NCI-H748 (cell line): ENCODE measurements around the gene GNG11.

ENCODE experiments used
- DNase-seq: peaks from one replicate; lab custom pipeline; 2025; ENCODE audit not compliant: unreplicated experiment; lab: John Stamatoyannopoulos, UW

Gene GNG11

GRCh38 chr7:93945756-93946535, 24.4 kb downstream of the GNG11 start:
- no peak for DNase-seq

DNA sequence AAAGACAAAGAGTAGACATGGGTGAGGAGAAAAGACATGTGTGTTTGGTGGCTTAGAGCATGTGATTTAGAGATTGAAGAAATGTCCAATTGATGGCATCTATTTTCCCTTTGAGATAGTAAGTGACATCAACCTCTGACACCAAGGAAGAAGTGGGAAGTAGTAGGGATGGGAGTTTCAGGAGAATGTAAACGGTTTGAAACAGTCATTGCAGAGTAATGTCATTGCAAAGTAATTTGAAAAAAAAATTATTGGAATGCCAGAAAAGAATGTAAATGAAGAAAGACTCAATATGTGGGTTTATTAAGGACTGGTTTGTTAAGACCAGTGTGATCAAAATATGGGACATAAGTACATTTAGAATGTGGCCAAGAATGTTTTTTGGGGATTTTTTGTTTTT, 26.6 kb downstream of the GNG11 start:
- no peak for DNase-seq

DNA sequence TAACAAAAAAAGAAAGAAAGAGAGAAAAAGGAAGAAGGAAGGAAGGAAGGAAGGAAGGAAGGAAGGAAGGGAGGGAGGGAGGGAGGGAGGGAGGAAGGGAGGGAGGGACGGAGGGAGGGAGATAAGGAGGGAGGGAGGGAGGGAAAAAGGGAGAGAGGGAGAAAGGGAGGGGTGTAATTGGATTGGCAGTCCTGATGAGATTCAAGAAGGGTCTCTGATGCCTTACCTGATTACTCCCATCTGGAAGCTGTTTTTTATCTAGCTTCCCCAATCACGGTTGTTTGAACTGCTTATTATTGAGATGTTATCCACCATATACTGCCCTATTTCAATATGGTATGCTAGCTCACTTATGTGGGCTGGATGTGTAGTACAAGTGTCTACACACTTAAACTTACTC, 27.3 kb downstream of the GNG11 start:
- no peak for DNase-seq

DNA sequence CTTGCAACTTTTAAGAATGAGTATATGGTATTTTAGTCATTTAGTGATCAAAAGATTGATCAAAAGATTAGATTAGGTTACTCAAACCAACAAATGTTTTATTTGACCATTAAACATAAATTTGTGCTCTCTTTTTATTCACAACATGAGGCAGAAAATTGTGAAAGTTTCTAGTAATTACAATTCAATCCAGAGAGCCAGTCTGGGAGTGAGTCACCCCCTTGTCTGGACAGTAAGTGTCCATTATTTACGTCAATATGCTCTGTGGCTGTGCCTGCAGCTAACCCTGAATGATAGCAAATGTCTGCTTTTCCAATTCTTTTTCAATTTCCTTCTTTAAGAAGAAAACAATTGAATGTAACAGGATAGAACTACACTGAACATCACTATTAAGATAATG, 27.9 kb downstream of the GNG11 start:
- no peak for DNase-seq

DNA sequence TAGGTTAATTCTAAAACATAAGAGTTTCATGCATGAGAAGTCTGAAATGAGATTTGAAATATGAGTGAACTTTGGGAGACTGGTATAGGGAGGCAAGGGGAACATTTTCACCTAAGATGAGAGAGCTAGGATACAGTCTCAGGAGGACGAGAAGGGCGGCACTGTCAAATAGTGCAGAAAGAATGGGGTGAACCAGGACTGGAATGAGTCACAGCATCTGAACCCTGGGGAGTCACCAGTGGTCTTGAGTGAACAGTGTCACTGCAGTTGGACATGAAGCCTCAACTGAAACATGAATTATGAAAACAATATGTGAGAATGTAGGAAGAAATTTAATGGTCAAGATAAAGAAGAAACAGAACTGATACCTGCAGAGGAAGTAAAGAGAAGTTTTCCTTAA, 33.8 kb downstream of the GNG11 start:
- no peak for DNase-seq

DNA sequence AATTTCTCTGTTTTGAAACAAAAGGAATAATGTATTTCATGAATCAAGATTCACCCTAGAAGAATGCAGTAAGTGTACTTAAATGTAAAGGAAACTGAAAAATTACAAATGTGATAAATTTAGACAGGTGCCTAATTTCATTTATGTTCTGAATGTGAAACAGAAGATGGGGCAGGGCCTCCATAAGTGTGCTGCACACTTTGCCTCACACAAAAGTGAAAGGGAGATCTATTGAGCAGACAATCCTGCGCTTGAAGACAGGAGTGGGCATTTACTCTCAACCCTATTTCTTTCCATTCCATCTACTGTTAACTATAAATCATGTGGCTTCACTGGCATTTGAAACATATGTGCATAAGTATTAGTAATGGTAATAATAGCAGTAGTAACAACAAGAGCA, 36.2 kb downstream of the GNG11 start:
- no peak for DNase-seq

DNA sequence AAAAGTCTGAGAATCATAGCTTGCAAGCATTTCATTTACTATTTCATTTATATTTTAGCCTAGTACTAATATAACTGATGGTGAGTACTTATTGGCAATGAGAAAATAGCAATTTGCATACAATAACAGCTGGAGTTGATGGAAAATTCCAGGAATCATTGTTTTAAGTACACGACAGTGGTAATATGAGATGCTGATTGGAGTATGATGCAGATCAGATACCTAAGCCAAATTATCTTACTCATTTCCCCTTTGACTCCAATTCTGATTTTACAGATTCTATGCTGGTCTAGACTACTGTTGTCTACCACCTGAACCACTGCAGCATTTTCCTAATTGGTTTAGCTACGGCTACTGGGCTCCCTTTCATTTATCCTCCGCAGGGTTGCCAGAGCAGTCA, 36.7 kb downstream of the GNG11 start:
- DNase-seq = no peak

DNA sequence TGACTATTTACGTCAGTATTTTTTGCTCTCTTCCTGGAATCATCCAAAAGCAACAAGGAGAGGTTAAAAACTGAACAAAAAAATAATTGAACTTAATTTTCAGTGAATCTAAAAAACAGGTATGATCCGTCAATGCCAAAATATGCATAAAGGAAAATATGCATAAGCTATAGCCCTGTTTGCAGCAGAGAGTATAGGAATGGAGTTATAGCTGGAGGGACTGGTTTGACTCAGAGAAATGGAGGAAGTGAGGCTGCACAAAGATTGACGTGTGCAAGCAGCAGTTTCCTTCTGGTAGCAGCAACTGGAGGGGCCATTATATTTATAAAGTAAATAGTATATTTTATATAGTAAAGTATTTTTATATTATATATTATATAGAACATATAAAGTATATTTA, 37.1 kb downstream of the GNG11 start:
- no peak for DNase-seq

DNA sequence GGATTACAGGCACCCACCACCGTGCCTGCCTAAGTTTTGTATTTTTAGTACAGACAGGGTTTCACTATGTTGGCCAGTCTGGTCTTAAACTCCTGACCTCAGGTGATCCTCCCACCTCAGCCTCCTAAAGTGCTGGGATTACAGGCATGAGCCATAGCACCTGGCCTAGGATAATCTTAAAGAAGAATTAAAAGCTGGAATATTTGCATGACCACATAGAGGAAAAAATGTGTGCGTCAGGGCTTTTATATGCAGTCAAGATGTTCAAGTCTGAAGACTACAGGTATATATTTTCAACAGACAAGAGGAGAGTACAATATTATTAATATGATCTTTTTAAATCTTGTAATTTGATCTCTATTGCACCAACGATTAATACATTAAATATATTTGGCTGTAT, 39.5 kb downstream of the GNG11 start:
- no peak for DNase-seq

DNA sequence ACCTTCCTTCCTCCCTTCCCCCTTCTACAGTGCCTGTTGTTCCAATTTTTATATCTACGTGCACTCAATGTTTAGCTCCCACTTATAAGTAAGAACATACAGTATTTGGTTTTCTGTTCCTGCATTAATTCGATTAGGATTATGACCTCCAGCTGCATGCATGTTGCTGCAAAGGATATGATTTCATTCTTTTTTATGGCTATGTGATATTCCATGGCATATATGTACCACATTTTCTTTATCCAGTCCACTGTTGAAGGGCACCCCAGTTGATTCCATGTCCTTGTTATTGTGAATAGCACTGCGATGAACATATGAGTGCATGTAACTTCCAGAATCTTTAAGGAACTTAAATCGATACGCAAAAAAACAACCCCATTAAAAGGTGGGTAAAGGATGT, 42.7 kb downstream of the GNG11 start:
- DNase-seq = no peak

- DNase-seq = no peak
Observed at GRCh38 chr7:93964813-93965212, 43.3 kb downstream of the GNG11 start.

- no peak for DNase-seq
Observed at GRCh38 chr7:93968911-93969620, 47.5 kb downstream of the GNG11 start.

DNA sequence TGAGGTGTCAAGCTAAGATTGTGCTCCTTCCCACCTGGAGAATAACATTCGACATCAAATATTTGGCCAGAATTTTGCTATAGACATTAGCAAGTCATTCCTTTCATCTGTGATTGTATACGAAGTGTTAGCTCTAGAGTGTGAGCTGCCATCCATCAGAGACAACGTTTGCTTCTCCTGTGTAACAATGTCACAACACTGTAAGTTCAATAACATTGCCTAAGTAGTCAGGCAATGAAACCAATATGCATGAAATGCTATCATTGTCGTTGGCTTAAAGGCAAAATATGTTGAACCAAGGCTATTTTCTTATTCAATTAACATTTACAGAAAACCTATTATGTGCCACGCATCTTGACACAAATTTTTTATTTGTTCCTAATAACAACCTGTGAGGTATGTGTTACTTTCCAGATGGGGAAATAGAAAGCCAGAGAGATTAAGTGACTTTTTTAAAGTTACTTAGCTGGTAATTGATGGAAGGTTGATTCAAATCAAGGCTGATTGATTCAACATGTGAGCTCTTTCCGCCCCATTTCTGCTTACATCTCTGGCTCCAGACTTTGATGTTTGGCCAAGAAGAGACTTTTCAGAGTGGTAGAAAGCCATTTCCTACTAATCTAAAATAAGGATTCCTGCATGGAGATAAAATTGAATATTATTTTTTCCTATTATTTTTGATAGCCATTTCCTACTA, 50.6 kb downstream of the GNG11 start:
- no peak for DNase-seq

DNA sequence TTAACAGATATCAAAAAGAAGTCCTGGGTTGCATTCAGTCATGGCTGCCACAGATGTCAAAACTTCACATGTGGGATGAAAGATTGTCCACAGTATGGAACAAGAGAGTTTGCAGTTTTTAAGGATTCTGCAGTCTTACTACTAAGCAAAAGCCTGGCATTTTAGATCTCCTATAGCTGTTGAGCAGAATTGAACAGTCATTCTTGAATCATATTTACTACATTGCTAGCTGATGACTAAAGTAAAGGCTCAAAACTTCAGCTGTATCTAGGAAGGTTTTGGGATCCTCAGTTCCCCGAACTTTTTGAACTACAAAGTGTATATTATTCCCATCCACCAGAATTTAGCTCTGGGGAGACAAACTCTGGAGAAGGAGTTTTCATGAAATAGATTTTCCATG, 51.6 kb downstream of the GNG11 start:
- no peak for DNase-seq

- DNase-seq = no peak
Observed at GRCh38 chr7:93977211-93977950, 55.8 kb downstream of the GNG11 start.
